22Rv1 (cell line): Measurements from ENCODE around the gene OSGEP.

Experiments used
- H3K27ac ChIP-seq: fragments of 450-650 bp; 2 replicates; pipeline ENCODE4 v1.5.1; 2017
- CTCF ChIP-seq: fragments of 450-650 bp; IDR thresholded peaks from 2 replicates; pipeline ENCODE4 v1.5.1; 2017; ENCODE audit warnings: mild to moderate bottlenecking
- ZFX ChIP-seq: fragments of 450-650 bp; IDR thresholded peaks from 2 replicates; pipeline ENCODE4 v1.6.1; 2017; ENCODE audit warnings: antibody characterized with exemption, borderline replicate concordance

The OSGEP gene

DNA sequence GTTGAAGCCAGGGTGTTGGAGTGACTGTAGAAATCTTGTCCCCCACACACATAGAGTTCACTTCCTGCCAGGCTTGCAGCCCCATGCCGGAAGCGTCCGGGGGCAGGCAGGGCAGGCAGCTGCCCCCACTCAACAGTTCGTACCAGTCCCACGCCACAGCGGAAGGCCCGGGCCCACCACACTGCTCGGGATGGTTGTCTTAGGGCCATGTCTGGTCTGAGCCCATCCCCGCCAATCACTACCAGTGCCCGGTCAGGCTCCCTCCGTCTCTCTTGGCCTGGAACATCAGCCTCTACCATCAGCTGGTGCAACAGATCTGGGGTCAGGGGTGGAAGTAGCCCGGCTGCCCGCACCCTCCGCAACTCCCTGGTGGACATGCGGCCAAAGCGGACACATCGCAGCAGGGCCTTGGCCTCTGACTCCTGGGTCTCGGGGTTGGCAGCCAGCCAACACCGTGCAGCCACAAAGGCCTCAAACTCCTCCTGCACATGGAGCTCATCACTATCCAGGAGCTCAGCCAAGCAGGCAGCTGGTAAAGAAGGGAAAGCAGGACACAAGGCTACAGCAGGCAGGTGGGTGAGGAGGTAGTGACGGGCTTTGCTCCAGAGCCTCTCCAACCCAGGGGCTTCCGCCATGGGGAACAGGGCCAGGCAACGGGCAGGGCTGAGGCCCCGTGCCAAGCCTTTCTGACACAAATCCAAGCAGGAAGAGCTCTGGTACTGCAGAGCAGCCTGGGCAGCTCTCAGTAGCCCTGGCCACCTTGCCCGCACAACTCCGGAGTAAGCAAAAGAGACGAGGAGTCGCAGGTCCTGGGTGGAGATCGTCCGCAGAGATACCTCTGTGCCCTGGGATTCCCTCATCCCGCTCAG is 24.6 kb downstream of the OSGEP start:
- TF ChIP-seq ZFX, result no peak
- TF ChIP-seq CTCF, result no peak
- no peak overlapping the region for H3K27ac ChIP-seq

DNA sequence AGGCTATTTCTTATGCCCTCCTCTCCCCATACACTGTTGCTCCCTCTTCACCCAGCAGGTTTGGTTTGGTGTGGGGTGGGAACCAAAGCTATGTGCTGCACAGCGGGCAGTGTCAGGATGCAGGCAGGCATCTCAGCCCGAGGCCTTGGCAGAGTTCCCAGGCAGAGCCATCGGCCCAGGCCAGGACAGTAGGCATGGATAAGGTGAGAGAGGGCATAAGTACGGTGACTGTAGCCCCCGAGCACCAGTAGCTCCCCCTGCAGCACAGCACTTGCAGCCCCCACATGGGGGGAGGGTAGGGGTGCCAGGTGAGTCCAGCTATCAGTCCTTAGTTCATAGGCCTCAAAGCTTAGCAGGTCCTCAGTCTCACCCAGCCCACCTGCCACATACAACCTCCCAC is 25.8 kb downstream of the OSGEP start:
- no peak overlapping the region for H3K27ac ChIP-seq
- TF ChIP-seq CTCF, result no peak
- no peak for TF ChIP-seq ZFX

DNA sequence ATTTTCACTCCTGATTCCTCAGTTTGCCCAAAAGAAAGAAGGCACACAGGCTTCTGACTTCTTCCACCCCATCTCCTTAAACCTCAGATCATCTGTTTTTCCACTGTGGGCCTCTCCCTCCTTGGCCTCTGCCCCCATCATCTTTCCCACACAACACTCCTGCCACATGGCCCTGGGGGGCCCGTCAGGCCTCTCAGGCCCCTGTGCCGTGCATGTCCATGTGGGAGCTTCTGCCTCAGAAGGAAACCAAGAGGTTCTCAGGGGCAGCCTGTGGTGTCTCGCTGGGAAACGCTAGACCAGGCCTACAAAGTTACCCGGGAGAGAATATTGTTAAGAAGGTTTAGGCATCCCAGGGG is 26.6 kb downstream of the OSGEP start:
- no peak overlapping the region for H3K27ac ChIP-seq
- no peak for TF ChIP-seq ZFX
- no peak for TF ChIP-seq CTCF

DNA sequence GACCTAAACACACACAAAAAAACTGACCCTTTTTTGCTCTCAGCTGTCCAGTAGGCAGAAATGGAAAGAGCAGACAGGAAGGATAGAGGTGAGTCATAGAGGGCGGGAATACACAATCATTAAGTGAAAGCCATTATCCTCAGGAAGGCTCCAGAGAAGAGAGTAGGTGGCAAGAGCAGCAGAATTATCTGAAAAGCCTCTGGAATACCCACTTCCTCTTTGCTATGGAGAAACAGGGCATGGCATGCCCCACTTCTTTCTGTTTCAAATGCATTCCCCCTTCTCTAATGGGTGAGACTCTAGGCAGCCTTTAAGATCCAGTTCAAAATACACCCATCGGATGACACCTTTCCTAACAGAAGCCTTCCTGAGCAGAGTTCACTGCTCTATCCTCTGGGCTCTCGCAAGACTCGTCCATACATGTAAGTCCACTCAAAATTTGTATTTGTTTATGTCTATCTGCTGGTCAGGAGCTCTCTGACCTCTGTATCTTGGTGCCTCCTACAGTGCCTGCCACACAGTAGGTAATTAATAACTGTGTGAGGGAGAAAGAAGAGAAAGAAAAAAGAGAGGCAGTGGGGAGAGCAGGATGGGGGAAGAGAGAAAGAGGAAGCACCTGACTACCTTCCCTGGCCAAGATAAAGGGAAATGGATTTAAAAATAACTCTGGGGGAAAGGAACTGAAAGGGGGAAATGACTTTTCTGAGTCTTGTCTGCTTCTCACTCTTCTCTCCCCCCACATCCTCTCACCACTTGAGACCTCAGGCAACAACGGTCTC is 27.2 kb downstream of the OSGEP start:
- H3K27ac ChIP-seq, result no peak overlapping the region
- TF ChIP-seq ZFX (no peak), CTCF (no peak)

GRCh38 chr14:20424851-20425250 is 29.8 kb downstream of the OSGEP start:
- TF ChIP-seq ZFX, result no peak
- no peak overlapping the region for H3K27ac ChIP-seq

DNA sequence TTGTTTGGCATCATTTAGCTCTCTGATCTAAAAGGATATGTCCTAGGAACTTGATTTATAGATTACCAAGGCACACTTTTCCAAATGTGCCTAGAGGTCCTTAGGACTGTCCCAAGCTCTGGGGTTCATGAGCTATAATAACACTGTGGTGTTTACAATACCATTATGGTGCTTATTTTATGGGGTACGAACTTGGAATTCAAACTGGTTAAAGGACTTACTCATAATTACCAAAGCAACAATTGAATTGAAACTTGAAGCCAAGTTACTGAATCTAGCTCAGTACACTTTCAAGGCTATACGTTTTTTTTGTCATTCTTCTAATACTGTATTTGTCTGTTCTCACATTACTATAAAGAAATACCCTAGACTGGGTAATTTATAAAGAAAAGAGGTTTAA is 31.7 kb downstream of the OSGEP start:
- no peak overlapping the region for H3K27ac ChIP-seq
- TF ChIP-seq CTCF, result no peak
- no peak for TF ChIP-seq ZFX

- TF ChIP-seq ZFX, result no peak
- TF ChIP-seq CTCF, result no peak
- H3K27ac ChIP-seq, result no peak overlapping the region
These were observed 33.3 kb downstream of the OSGEP start for GRCh38 chr14:20421267-20421666.
